Suprapubic skin (tissue), 3 donors: ENCODE data around the gene CDC6.

Experiments
- POLR2AphosphoS5 ChIP-seq, 3 donors: sonication (generic); formaldehyde crosslinking; IDR thresholded peaks; one replicate each; pipeline ENCODE4 v1.6.1; 2017; ENCODE audit warnings: antibody characterized with exemption in 3 of 3
- TF ChIP-seq, protein P1 (sequence below), 2 donors: fragments of 200-600 bp in 1 of 2; fragments of 450-650 bp in 1 of 2; sonication (generic) in 1 of 2; IDR thresholded peaks; one replicate each; pipeline ENCODE4 v1.5.1; 2016 to 2019; ENCODE audit warnings: antibody characterized with exemption in 2 of 2, mild to moderate bottlenecking in 1 of 2, moderate library complexity in 1 of 2

DNA sequence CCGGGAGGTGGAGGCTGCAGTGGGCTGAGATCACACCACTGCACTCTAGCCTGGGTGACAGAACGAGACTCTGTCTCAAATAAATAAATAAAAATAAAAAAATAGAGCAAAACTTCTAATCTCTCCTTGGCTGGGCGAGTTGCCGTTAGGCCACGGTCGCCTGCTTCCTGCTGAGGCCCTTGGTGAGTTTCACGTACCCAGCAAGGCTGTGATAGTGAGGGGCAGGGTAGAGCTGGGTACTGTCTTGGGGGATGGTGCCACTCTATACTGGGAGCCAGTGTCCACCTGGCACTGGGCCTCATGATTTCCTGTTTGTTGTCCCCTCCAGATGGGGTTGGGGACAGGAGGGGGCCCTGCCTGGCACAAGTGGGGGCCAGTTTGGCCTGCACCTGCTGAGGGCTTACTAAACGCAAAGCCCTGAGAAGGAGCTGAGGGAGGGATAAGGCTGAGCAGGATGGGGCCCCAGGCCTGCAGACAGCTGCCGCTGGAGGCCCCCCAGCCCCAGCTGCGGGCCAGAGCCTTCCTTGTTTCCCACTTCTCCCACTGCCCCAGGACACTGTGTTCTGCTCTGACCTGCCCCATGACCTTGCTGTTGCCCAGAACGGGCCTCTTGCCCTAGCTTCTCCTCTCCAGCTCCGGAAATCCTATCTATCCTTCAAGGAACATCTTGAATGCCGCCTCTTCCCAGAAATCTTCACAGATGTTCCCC lies 51.4 kb downstream of the CDC6 start:
- TF ChIP-seq, protein P1, sequence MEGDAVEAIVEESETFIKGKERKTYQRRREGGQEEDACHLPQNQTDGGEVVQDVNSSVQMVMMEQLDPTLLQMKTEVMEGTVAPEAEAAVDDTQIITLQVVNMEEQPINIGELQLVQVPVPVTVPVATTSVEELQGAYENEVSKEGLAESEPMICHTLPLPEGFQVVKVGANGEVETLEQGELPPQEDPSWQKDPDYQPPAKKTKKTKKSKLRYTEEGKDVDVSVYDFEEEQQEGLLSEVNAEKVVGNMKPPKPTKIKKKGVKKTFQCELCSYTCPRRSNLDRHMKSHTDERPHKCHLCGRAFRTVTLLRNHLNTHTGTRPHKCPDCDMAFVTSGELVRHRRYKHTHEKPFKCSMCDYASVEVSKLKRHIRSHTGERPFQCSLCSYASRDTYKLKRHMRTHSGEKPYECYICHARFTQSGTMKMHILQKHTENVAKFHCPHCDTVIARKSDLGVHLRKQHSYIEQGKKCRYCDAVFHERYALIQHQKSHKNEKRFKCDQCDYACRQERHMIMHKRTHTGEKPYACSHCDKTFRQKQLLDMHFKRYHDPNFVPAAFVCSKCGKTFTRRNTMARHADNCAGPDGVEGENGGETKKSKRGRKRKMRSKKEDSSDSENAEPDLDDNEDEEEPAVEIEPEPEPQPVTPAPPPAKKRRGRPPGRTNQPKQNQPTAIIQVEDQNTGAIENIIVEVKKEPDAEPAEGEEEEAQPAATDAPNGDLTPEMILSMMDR (IDR thresholded peaks at IDR 0.05) = no peak
- no peak for TF ChIP-seq POLR2AphosphoS5 (IDR thresholded peaks at IDR 0.05)
